ENCODE results near the gene RAB21. TPM values are rescaled to one million over a fixed set of nuclear protein-coding genes. Genes with fewer than 3 reads are reported as not detected.

The RAB21 gene
- total and polyA plus RNA-seq, 2 of the 13 experiments (the other 11 are each of a cell fraction or from before 2014, with no cell fraction given), result 4.4 to 50.9 TPM

DNA sequence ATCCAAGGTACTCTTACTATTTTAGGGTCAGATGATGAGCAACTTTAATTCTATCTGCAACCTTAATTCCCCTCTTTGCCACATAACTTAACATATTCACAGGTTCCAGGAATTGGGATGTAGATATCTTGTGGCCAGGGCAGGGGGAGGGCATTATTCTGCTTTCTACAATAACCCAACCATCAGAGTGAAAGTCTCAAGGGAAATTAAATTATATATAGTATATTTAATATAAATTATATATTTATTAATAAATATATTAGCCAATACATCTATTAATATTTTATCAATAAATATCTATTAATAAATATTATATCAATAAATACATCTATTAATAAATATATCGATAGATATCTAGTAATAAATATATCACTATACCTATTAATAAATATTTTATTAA is 11.7 kb upstream of the RAB21 start:
- Histone ChIP-seq H3K4me2 (ENCODE audit: low read depth, low read length) (no peak overlapping the region), H3K36me3 (replicated peaks in 1 of 2; ENCODE audit: control insufficient read depth in 1 of 2, insufficient read depth in 2 of 2, low read length in 2 of 2) (no peaks in the 10 kb centered on the region), H4K20me1 (ENCODE audit: insufficient read depth, low read length) (no peaks in the 10 kb centered on the region), H3K9me3 (ENCODE audit: low read length) (no peaks in the 10 kb centered on the region), H3K27ac (ENCODE audit: extremely low read length, insufficient read depth, low read length) (no peak overlapping the region), H3K4me3 (replicated peaks in 1 of 3; ENCODE audit: insufficient read depth in 1 of 3, low read depth in 2 of 3, low read length in 3 of 3) (no peak overlapping the region), H3K27me3 (ENCODE audit: control insufficient read depth in 1 of 2, insufficient read depth in 2 of 2, low read length in 2 of 2) (no peaks in the 10 kb centered on the region), H3K9ac (ENCODE audit: insufficient read depth, low read depth, low read length) (no peak overlapping the region), H2AFZ (ENCODE audit: low read length) (no peak overlapping the region), H3K79me2 (ENCODE audit: insufficient read depth, low read length) (no peaks in the 10 kb centered on the region), H3K4me1 (ENCODE audit: insufficient read depth, low read length) (peaks cover 10% of the 10 kb centered on the region)
- no TSS peak for BruUV-seq (replicated peaks)
- FAIRE-seq, result no peak
- intact Hi-C loops (cut with micrococcal nuclease; ENCODE audit: unreplicated experiment), result no loop called here
- ATAC-seq, result no peak
- WGBS (ENCODE audit: low lambda C conversion rate), result 44% methylated on average over 1 of the region's 1 CpG
- ChIA-PET POLR2A (no interaction called here), CTCF (ENCODE audit: low intra/inter-chr PET ratio, low total read pairs) (no interaction called here)
- in situ Hi-C loops (cut with HindIII; ENCODE audit: extremely low pct_ligation_motif_present, low pct_unique_long_range_greater_than_20kb), result loop anchor here (25.0 kb wide), 1 partner anchor 606 kb away; no protein-coding TSS in a partner anchor
- TF ChIP-seq PRDM15 (CRISPR knock-in tag; IDR thresholded peaks at IDR 0.05) (no peak), ZFP90 (CRISPR knock-in tag; IDR thresholded peaks at IDR 0.05; ENCODE audit: borderline replicate concordance) (no peak), TRIM22 (IDR thresholded peaks at IDR 0.05) (no peak), HMG20A (CRISPR knock-in tag; IDR thresholded peaks at IDR 0.05; ENCODE audit: borderline replicate concordance) (no peak)
- no peak for DNase-seq (ENCODE audit: low spot score)

All from HepG2 (cell line).